Spleen (tissue), 11 donors: ENCODE results near the gene DIP2A. TPM values are rescaled to one million over a fixed set of nuclear protein-coding genes. Genes with fewer than 3 reads are reported as not detected.

Experiments
- DNase-seq: peaks from one replicate; pipeline ENCODE4 v3.0.0-alpha.2; 2020
- H3K27ac ChIP-seq, 8 donors: fragments of 200-600 bp; sonication (generic) in 7 of 8; 1 replicate in 4 of 8; 2 replicates in 4 of 8; pipeline versions ENCODE4 v1.5.0 to v1.8.0; 2016 to 2021; ENCODE audit warnings: inconsistent platforms in 4 of 8, mild to moderate bottlenecking in 4 of 8, moderate library complexity in 1 of 8
- H3K27me3 ChIP-seq, 7 donors: fragments of 200-600 bp; sonication (generic) in 6 of 7; replicated peaks in 1 of 7; 1 replicate in 4 of 7; 2 replicates in 3 of 7; pipeline versions ENCODE4 v1.5.0 to v1.8.0; 2016 to 2021; ENCODE audit warnings: inconsistent platforms in 3 of 7, mild to moderate bottlenecking in 1 of 7
- H3K36me3 ChIP-seq, 6 donors: fragments of 200-600 bp; sonication (generic) in 5 of 6; 1 replicate in 4 of 6; 2 replicates in 2 of 6; pipeline versions ENCODE4 v1.5.0 to v1.8.0; 2016 to 2021; ENCODE audit warnings: inconsistent platforms in 2 of 6
- H3K4me1 ChIP-seq, 6 donors: fragments of 200-600 bp; sonication (generic) in 5 of 6; 1 replicate in 3 of 6; 2 replicates in 3 of 6; pipeline versions ENCODE4 v1.5.0 to v1.8.0; 2016 to 2021; ENCODE audit warnings: inconsistent platforms in 3 of 6
- H3K4me3 ChIP-seq, 8 donors: fragments of 200-600 bp; sonication (generic) in 7 of 8; 1 replicate in 4 of 8; 2 replicates in 4 of 8; pipeline versions ENCODE4 v1.5.0 to v1.8.0; 2016 to 2021; ENCODE audit warnings: inconsistent platforms in 4 of 8, mild to moderate bottlenecking in 4 of 8, moderate library complexity in 2 of 8
- H3K9me3 ChIP-seq, 8 donors: fragments of 200-600 bp; sonication (generic) in 7 of 8; 1 replicate in 4 of 8; 2 replicates in 4 of 8; pipeline versions ENCODE4 v1.5.0 to v1.8.0; 2016 to 2021; ENCODE audit warnings: inconsistent platforms in 4 of 8
- POLR2A ChIP-seq, 3 donors: fragments of 450-650 bp; IDR thresholded peaks; one replicate each; pipeline ENCODE4 v1.5.1; 2017; ENCODE audit warnings: antibody characterized with exemption in 3 of 3, mild to moderate bottlenecking in 1 of 3
- POLR2AphosphoS5 ChIP-seq, 3 donors: sonication (generic); formaldehyde crosslinking; IDR thresholded peaks; one replicate each; pipeline ENCODE4 v1.5.1; 2017; ENCODE audit warnings: antibody characterized with exemption in 3 of 3
- WGBS, 5 donors: extraction: QIAGEN DNeasy Blood & Tissue Kit in 3 of 5; methylation state at CpG; one replicate each; pipeline versions ENCODE4 v1.1.5 to v1.1.7; 2013 to 2018; 5-methylcytosine and 5-hydroxymethylcytosine counted together
- intact Hi-C: fragments of 100-400 bp; cut with DNase I; formaldehyde crosslinking; loops from one replicate; pipeline ENCODE4 v1.15.0; 2023; ENCODE audit warnings: low total_unique reads
- polyA plus RNA-seq, 3 donors: library from polyadenylated mRNA; stranded (reverse); fragments of 200-250 nt; gene quantifications; one replicate each; pipeline ENCODE4 v1.2.1, GENCODE V29; 2013
- total RNA-seq, 7 donors: library from RNA; depleted of rRNA in 3 of 7; stranded (reverse); fragments of >200 nt in 3 of 7; fragmentation: NEBNext Ultra II Directional in 4 of 7; extraction: Animal tissue kit (Norgen Biotek cat#: 25700) in 4 of 7; gene quantifications; one replicate each; pipeline versions ENCODE4 v1.1.0 to v1.2.1, GENCODE V29; 2016 to 2021
- TF ChIP-seq, protein P1 (sequence below), 11 experiments: fragments of 200-600 bp in 7 of 11; fragments of 450-650 bp in 4 of 11; sonication (generic) in 4 of 11; IDR thresholded peaks in 8 of 11; conservative IDR thresholded peaks in 3 of 11; 1 replicate in 7 of 11; 2 replicates in 4 of 11; pipeline versions ENCODE4 v1.4.0 to v1.8.0; 2016 to 2021; ENCODE audit warnings: antibody characterized with exemption in 11 of 11, inconsistent platforms in 4 of 11, mild to moderate bottlenecking in 1 of 11
- donor health status: healthy with polysubstance abuse.
- donor health status: DM: no; HTN: no; CAD: no; lungs with moderate emphysema.
- donor health status: DM: no; HTN: no; CAD: no.
- donor health status: Bipolar disorder and iron deficiency.
- donor health status: healthy.
- donor health status: DM: no; HTN: no; CAD: no.
- donor health status: DM: yes; HTN: yes; CAD: no.

DIP2A gene
- total and polyA plus RNA-seq, 10 donors = 14.7 to 96.7 (median 64.1) TPM

- peaks cover 0 to 60% (median 2%) of the 10 kb centered on the region in 6 donors for H3K36me3 ChIP-seq
- peak overlapping the region in 1 of 8 donors; percentile 21 for H3K27ac ChIP-seq
- H3K9me3 ChIP-seq = no peaks in the 10 kb centered on the region
- H3K4me3 ChIP-seq = no peak overlapping the region
- DNase-seq = no peak
- WGBS, 5 donors = 93 to 100% (median 95%) methylated on average over 4 to 5 of the region's 5 CpGs
- intact Hi-C loops = no loop called here
- H3K4me1 ChIP-seq = peaks cover 0 to 14% (median 0%) of the 10 kb centered on the region in 6 donors
- TF ChIP-seq, protein P1, sequence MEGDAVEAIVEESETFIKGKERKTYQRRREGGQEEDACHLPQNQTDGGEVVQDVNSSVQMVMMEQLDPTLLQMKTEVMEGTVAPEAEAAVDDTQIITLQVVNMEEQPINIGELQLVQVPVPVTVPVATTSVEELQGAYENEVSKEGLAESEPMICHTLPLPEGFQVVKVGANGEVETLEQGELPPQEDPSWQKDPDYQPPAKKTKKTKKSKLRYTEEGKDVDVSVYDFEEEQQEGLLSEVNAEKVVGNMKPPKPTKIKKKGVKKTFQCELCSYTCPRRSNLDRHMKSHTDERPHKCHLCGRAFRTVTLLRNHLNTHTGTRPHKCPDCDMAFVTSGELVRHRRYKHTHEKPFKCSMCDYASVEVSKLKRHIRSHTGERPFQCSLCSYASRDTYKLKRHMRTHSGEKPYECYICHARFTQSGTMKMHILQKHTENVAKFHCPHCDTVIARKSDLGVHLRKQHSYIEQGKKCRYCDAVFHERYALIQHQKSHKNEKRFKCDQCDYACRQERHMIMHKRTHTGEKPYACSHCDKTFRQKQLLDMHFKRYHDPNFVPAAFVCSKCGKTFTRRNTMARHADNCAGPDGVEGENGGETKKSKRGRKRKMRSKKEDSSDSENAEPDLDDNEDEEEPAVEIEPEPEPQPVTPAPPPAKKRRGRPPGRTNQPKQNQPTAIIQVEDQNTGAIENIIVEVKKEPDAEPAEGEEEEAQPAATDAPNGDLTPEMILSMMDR (IDR thresholded peaks at IDR 0.05 in 8 of 11, conservative IDR thresholded peaks at IDR 0.05 in 3 of 11) = no peak
- no peak for TF ChIP-seq POLR2A (IDR thresholded peaks at IDR 0.05)
- no peak for TF ChIP-seq POLR2AphosphoS5 (IDR thresholded peaks at IDR 0.05)
- no peaks in the 10 kb centered on the region for H3K27me3 ChIP-seq
These were observed 21.8 kb downstream of the DIP2A start for GRCh38 chr21:46480466-46480865.

DNA sequence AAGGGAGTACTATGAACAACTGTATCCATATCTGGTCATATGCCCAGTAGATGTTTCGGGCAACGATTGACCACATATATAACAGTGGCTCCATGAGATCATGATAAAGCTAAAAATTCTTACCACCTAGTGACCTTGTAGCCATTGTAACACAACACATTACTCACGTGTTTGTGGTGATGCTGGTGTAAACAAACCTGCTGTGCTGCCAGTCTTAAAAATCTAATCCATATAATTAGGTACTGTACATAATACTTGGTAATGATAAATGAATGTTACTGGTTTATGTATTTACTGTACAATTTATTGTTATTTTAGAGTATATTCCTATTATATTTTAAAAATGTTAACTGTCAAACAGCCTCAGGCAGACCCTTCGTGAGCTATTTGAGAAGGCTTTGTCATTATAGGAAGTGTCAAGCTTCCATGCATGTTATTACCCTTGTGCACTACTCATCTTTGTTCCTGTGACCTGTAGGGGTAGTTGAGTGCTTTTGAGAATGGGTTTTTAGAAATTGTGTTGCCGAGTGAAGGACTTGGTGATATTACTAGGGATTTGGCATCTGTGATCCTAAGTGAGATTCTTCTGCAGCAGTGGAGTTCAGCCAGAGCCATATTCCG lies 23.6 kb downstream of the DIP2A start:
- peaks cover 0 to 68% (median 3%) of the 10 kb centered on the region in 6 donors for H3K36me3 ChIP-seq
- TF ChIP-seq POLR2A (IDR thresholded peaks at IDR 0.05) (no peak), POLR2AphosphoS5 (IDR thresholded peaks at IDR 0.05) (no peak)
- TF ChIP-seq, protein P1 (IDR thresholded peaks at IDR 0.05 in 8 of 11, conservative IDR thresholded peaks at IDR 0.05 in 3 of 11) = no peak
- no peak for DNase-seq
- peaks cover 0 to 14% (median 0%) of the 10 kb centered on the region in 6 donors for H3K4me1 ChIP-seq
- H3K4me3 ChIP-seq = no peak overlapping the region
- no peaks in the 10 kb centered on the region for H3K27me3 ChIP-seq
- 91 to 95% (median 93%) methylated on average over 6 of the region's 6 CpGs for WGBS, 5 donors
- H3K9me3 ChIP-seq = no peaks in the 10 kb centered on the region
- no peak overlapping the region for H3K27ac ChIP-seq
- intact Hi-C loops = no loop called here

DNA sequence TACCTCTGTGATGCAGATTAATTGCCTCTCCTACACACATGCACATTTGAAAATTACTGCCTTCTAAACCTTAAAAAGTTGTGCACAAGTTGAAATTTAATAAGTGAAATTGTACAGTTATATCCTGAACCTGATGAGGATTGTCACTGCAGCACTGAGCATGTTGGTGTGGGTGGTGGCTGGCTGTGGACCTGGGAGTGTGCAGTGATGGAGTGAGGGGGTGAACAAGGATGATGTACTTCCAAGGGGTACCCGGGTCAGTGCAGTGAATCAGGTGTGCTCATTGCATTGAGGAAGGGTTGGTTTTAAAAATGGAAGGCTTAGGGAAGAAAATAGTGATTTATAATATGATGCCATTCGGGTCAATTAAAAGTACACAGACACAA lies 24.1 kb downstream of the DIP2A start:
- H3K4me1 ChIP-seq = peaks cover 0 to 14% (median 0%) of the 10 kb centered on the region in 6 donors
- TF ChIP-seq, protein P1 (IDR thresholded peaks at IDR 0.05 in 8 of 11, conservative IDR thresholded peaks at IDR 0.05 in 3 of 11) = no peak
- TF ChIP-seq POLR2A (IDR thresholded peaks at IDR 0.05) = no peak
- no peak for TF ChIP-seq POLR2AphosphoS5 (IDR thresholded peaks at IDR 0.05)
- no peak overlapping the region for H3K4me3 ChIP-seq
- H3K27ac ChIP-seq = no peak overlapping the region
- no peaks in the 10 kb centered on the region for H3K9me3 ChIP-seq
- intact Hi-C loops = no loop called here
- no peaks in the 10 kb centered on the region for H3K27me3 ChIP-seq
- DNase-seq = no peak
- WGBS, 5 donors = 84 to 93% (median 87%) methylated on average over 2 of the region's 2 CpGs
- peaks cover 0 to 69% (median 3%) of the 10 kb centered on the region in 6 donors for H3K36me3 ChIP-seq

- H3K27ac ChIP-seq = no peak overlapping the region
- no peaks in the 10 kb centered on the region for H3K27me3 ChIP-seq
- TF ChIP-seq, protein P1 (IDR thresholded peaks at IDR 0.05 in 8 of 11, conservative IDR thresholded peaks at IDR 0.05 in 3 of 11) = no peak
- TF ChIP-seq POLR2A (IDR thresholded peaks at IDR 0.05) (no peak), POLR2AphosphoS5 (IDR thresholded peaks at IDR 0.05) (no peak)
- DNase-seq = no peak
- H3K9me3 ChIP-seq = no peaks in the 10 kb centered on the region
- H3K4me1 ChIP-seq = peaks cover 0 to 14% (median 0%) of the 10 kb centered on the region in 6 donors
- H3K36me3 ChIP-seq = peaks cover 0 to 69% (median 3%) of the 10 kb centered on the region in 6 donors
- H3K4me3 ChIP-seq = no peak overlapping the region
- WGBS, 5 donors = 70 to 89% (median 82%) methylated on average over 6 of the region's 6 CpGs
- intact Hi-C loops = no loop called here
These were observed 24.9 kb downstream of the DIP2A start for GRCh38 chr21:46483300-46484295.
